Progenitor cell of endocrine pancreas (in vitro differentiated cells): ENCODE measurements around the gene SHC4. TPM values are rescaled to one million over a fixed set of nuclear protein-coding genes. Genes with fewer than 3 reads are reported as not detected.

Source experiments
- DNase-seq: peaks from one replicate; pipeline ENCODE4 v3.0.0; 2021; ENCODE audit warnings: low spot score; ENCODE audit not compliant: unreplicated experiment
- H3K27ac Mint-ChIP-seq: 2 replicates; pipeline ENCODE4 v1.8.0; 2021; ENCODE audit warnings: mild to moderate bottlenecking, moderate library complexity, mixed read lengths
- H3K27me3 Mint-ChIP-seq: 2 replicates; pipeline ENCODE4 v1.8.0; 2021; ENCODE audit warnings: mixed read lengths
- H3K36me3 Mint-ChIP-seq: 2 replicates; pipeline ENCODE4 v1.8.0; 2022; ENCODE audit warnings: mixed read lengths; ENCODE audit not compliant: insufficient read depth
- H3K4me1 Mint-ChIP-seq: 2 replicates; pipeline ENCODE4 v1.8.0; 2021; ENCODE audit warnings: low read depth, mixed read lengths
- H3K4me3 Mint-ChIP-seq: 2 replicates; pipeline ENCODE4 v1.8.0; 2021; ENCODE audit warnings: low read depth, mild to moderate bottlenecking, moderate library complexity, mixed read lengths
- H3K9me3 Mint-ChIP-seq: 2 replicates; pipeline ENCODE4 v1.8.0; 2021; ENCODE audit warnings: low read depth, mixed read lengths
- total RNA-seq: library from RNA; stranded (reverse); gene quantifications from 2 replicates; pipeline ENCODE4 v1.2.1, GENCODE V29; 2021
- TF ChIP-seq, protein P1 (sequence below): fragments of 200-600 bp; sonication (generic); IDR thresholded peaks from one replicate; pipeline ENCODE4 v1.5.0; 2021; ENCODE audit warnings: antibody characterized with exemption, mild to moderate bottlenecking; ENCODE audit not compliant: unreplicated experiment

The SHC4 gene
- total RNA-seq, 1 donor from 2014 or later: 0.36 TPM

DNA sequence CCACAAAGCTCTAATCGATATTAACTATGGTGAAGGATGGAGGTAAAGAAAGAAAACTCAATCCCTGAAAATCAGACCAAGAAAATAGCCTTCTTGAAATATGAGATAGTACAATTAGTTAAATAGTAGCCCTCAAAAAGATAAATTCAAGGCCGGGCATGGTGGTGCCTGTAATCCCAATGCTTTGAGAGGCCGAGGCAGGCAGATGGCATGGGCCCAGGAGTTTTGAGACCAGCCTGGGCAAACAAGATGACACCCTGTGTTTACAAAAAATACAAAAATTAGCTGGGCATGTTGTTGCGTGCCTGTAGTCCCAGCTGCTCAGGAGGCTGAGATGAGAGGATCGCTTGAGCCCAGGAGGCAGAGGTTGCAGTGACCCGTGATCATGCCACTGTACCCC lies 121.2 kb downstream of the SHC4 start:
- no peak for DNase-seq
- Mint-ChIP-seq H3K36me3 (no peaks in the 10 kb centered on the region), H3K27ac (no peak overlapping the region), H3K4me1 (no peaks in the 10 kb centered on the region), H3K27me3 (no peaks in the 10 kb centered on the region), H3K9me3 (peaks cover 7% of the 10 kb centered on the region), H3K4me3 (no peak overlapping the region)
- TF ChIP-seq, protein P1, sequence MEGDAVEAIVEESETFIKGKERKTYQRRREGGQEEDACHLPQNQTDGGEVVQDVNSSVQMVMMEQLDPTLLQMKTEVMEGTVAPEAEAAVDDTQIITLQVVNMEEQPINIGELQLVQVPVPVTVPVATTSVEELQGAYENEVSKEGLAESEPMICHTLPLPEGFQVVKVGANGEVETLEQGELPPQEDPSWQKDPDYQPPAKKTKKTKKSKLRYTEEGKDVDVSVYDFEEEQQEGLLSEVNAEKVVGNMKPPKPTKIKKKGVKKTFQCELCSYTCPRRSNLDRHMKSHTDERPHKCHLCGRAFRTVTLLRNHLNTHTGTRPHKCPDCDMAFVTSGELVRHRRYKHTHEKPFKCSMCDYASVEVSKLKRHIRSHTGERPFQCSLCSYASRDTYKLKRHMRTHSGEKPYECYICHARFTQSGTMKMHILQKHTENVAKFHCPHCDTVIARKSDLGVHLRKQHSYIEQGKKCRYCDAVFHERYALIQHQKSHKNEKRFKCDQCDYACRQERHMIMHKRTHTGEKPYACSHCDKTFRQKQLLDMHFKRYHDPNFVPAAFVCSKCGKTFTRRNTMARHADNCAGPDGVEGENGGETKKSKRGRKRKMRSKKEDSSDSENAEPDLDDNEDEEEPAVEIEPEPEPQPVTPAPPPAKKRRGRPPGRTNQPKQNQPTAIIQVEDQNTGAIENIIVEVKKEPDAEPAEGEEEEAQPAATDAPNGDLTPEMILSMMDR: no peak

GRCh38 chr15:48834756-48835155 lies 129.0 kb downstream of the SHC4 start:
- H3K9me3 Mint-ChIP-seq: peaks cover 5% of the 10 kb centered on the region
- H3K36me3 Mint-ChIP-seq: no peaks in the 10 kb centered on the region
- TF ChIP-seq, protein P1: no peak
- H3K27me3 Mint-ChIP-seq: no peaks in the 10 kb centered on the region
- no peaks in the 10 kb centered on the region for H3K4me1 Mint-ChIP-seq
- no peak for DNase-seq
- H3K4me3 Mint-ChIP-seq: no peak overlapping the region
- H3K27ac Mint-ChIP-seq: no peak overlapping the region

GRCh38 chr15:48833526-48834239 lies 130.0 kb downstream of the SHC4 start:
- no peak overlapping the region for H3K27ac Mint-ChIP-seq
- TF ChIP-seq, protein P1: no peak
- no peaks in the 10 kb centered on the region for H3K36me3 Mint-ChIP-seq
- no peak for DNase-seq
- H3K4me1 Mint-ChIP-seq: no peaks in the 10 kb centered on the region
- no peaks in the 10 kb centered on the region for H3K27me3 Mint-ChIP-seq
- no peak overlapping the region for H3K4me3 Mint-ChIP-seq
- peaks cover 5% of the 10 kb centered on the region for H3K9me3 Mint-ChIP-seq

DNA sequence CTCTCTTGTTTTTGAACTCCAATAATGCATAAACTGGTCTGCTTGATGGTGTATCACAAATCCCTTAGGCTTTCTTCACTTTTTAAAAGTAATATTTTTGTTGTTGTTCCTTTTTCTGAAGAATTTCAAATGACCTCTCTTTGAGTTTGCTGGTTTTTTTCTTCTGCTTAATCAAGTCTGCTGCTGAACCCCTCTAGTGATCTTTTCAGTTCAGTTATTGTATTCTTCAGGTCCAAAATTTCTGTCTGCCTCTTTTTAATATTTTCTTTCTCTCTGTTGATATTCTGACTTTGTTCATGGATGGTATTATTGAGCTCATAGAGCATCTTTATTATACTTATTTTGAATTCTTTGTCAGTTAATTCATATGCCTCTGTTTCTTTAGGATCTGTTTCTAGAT lies 131.1 kb downstream of the SHC4 start:
- TF ChIP-seq, protein P1: no peak
- Mint-ChIP-seq H3K27ac (no peak overlapping the region), H3K4me3 (no peak overlapping the region), H3K4me1 (no peaks in the 10 kb centered on the region), H3K36me3 (no peaks in the 10 kb centered on the region), H3K27me3 (no peaks in the 10 kb centered on the region), H3K9me3 (peaks cover 5% of the 10 kb centered on the region)
- no peak for DNase-seq

DNA sequence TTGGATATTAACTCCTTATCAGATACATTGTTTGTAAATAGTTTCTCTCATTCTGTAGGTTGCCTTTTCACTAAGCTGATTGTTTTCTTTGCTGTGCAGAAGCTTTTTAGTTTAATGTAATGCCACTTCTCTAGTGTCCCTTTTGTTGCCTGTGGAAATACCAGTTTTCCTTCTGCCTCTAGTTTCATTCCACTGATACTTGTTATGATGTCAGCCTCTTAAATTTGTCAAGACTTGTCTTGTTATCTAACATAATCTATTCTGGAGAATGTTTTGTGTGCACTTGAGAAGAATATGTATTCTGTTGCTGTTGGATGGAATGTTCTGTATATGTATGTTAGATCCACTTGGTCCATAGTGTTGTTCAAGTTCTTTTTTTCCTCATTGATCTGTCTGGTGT lies 134.8 kb downstream of the SHC4 start:
- no peaks in the 10 kb centered on the region for H3K27me3 Mint-ChIP-seq
- peaks cover 1% of the 10 kb centered on the region for H3K4me1 Mint-ChIP-seq
- TF ChIP-seq, protein P1: no peak
- H3K9me3 Mint-ChIP-seq: peaks cover 5% of the 10 kb centered on the region
- H3K36me3 Mint-ChIP-seq: no peaks in the 10 kb centered on the region
- no peak overlapping the region for H3K4me3 Mint-ChIP-seq
- DNase-seq: no peak
- H3K27ac Mint-ChIP-seq: no peak overlapping the region
